CD8-positive, alpha-beta T cell (primary cell): ENCODE measurements around the gene SLC25A4. TPM values are rescaled to one million over a fixed set of nuclear protein-coding genes. Genes with fewer than 3 reads are reported as not detected.

Experiments
- total RNA-seq, 46 experiments: library from RNA in 2 of 46; stranded (reverse) in 2 of 46; gene quantifications; one replicate each; pipeline ENCODE4 v1.2.3 and lab custom pipeline; 2021 to 2026

SLC25A4 gene
- total RNA-seq, 2 experiments from 2014 or later: 10.0 to 11.0 TPM

Other genes starting within 250 kb of the SLC25A4 start
- gene HELT, start 124.8 kb upstream of the SLC25A4 start, total RNA-seq: not detected
- 10 to 100 TPM; 18.8 to 20.4 TPM for gene CFAP97, start 60.7 kb downstream of the SLC25A4 start, total RNA-seq
- gene SNX25, start 66.3 kb downstream of the SLC25A4 start, total RNA-seq: 10 to 100 TPM; 18.0 to 18.2 TPM